Astrocyte (in vitro differentiated cells and primary cell): ENCODE measurements around the gene UNC5A. TPM values are rescaled to one million over a fixed set of nuclear protein-coding genes. Genes with fewer than 3 reads are reported as not detected.

Source experiments
- DNase-seq: peaks from one replicate; pipeline ENCODE4 v3.0.0-alpha.2; 2010; ENCODE audit warnings: low read depth
- FAIRE-seq: peaks from 2 replicates; lab custom pipeline; 2011; peaks lifted over from hg19 to GRCh38; lab: Jason Lieb, UNC
- H2AFZ ChIP-seq: 2 replicates; pipeline ENCODE4 v1.6.0; 2012; ENCODE audit warnings: low read depth, low read length, inconsistent platforms
- H3K27ac ChIP-seq: 2 replicates; pipeline ENCODE4 v1.5.1; 2011; ENCODE audit warnings: low read depth, low read length, inconsistent platforms
- H3K27me3 ChIP-seq: 2 replicates; pipeline ENCODE4 v1.6.0; 2011; ENCODE audit warnings: low read length, inconsistent platforms; ENCODE audit not compliant: insufficient read depth
- H3K36me3 ChIP-seq: 2 replicates; pipeline ENCODE4 v1.5.1; 2011; ENCODE audit warnings: low read length, inconsistent platforms; ENCODE audit not compliant: insufficient read depth
- H3K4me1 ChIP-seq: 2 replicates; pipeline ENCODE4 v1.5.1; 2011; ENCODE audit warnings: low read length, inconsistent platforms; ENCODE audit not compliant: insufficient read depth
- H3K4me2 ChIP-seq: 2 replicates; pipeline ENCODE4 v1.6.0; 2012; ENCODE audit warnings: low read length, inconsistent platforms
- H3K4me3 ChIP-seq: 2 replicates; pipeline ENCODE4 v1.5.1; 2011; ENCODE audit warnings: low read depth, mild to moderate bottlenecking, low read length, inconsistent platforms; ENCODE audit not compliant: insufficient read depth
- H3K79me2 ChIP-seq: 2 replicates; pipeline ENCODE4 v1.6.0; 2012; ENCODE audit warnings: mild to moderate bottlenecking, low read length, inconsistent platforms; ENCODE audit not compliant: insufficient read depth
- H3K9ac ChIP-seq: 2 replicates; pipeline ENCODE4 v1.6.0; 2012; ENCODE audit warnings: mild to moderate bottlenecking, low read length, inconsistent platforms
- H3K9me3 ChIP-seq: 2 replicates; pipeline ENCODE4 v1.5.1; 2012; ENCODE audit warnings: low read depth, mild to moderate bottlenecking, low read length, inconsistent platforms; ENCODE audit not compliant: insufficient read depth
- H4K20me1 ChIP-seq: 2 replicates; pipeline ENCODE4 v1.6.0; 2012; ENCODE audit warnings: low read length, inconsistent platforms; ENCODE audit not compliant: insufficient read depth
- H3K27ac Mint-ChIP-seq: one replicate; pipeline ENCODE4 v1.8.0; 2021; ENCODE audit warnings: mild to moderate bottlenecking, mixed read lengths; ENCODE audit not compliant: unreplicated experiment
- H3K27me3 Mint-ChIP-seq: one replicate; pipeline ENCODE4 v1.8.0; 2021; ENCODE audit warnings: low read depth, mixed read lengths; ENCODE audit not compliant: unreplicated experiment
- H3K36me3 Mint-ChIP-seq: one replicate; pipeline ENCODE4 v1.8.0; 2021; ENCODE audit warnings: low read depth, mixed read lengths; ENCODE audit not compliant: unreplicated experiment
- H3K4me1 Mint-ChIP-seq: one replicate; pipeline ENCODE4 v1.8.0; 2021; ENCODE audit warnings: low read depth, mixed read lengths; ENCODE audit not compliant: unreplicated experiment
- H3K4me3 Mint-ChIP-seq: one replicate; pipeline ENCODE4 v1.8.0; 2021; ENCODE audit warnings: mild to moderate bottlenecking, moderate library complexity, mixed read lengths; ENCODE audit not compliant: unreplicated experiment
- H3K9me3 Mint-ChIP-seq: one replicate; pipeline ENCODE4 v1.8.0; 2021; ENCODE audit warnings: mild to moderate bottlenecking, mixed read lengths; ENCODE audit not compliant: unreplicated experiment
- EZH2 ChIP-seq: IDR thresholded peaks from 2 replicates; pipeline ENCODE4 v1.6.1; 2012; ENCODE audit warnings: mild to moderate bottlenecking, low read length, inconsistent platforms; ENCODE audit not compliant: insufficient read depth
- total RNA-seq: library from RNA; stranded (reverse); gene quantifications from 2 replicates; pipeline ENCODE4 v1.2.1, GENCODE V29; 2021
- TF ChIP-seq, protein P1 (sequence below): IDR thresholded peaks from 2 replicates; pipeline ENCODE4 v1.5.1; 2011; ENCODE audit warnings: low read depth, mild to moderate bottlenecking, inconsistent platforms, low read length, moderate library complexity; ENCODE audit not compliant: insufficient read depth

UNC5A gene
- total RNA-seq, 1 donor from 2014 or later = 0.70 TPM

GRCh38 chr5:176884571-176884890 lies 74.2 kb downstream of the UNC5A start:
- no peak overlapping the region for H3K4me2 ChIP-seq
- Mint-ChIP-seq H3K27ac (peak overlapping the region; percentile 6), H3K36me3 (no peaks in the 10 kb centered on the region), H3K9me3 (no peaks in the 10 kb centered on the region), H3K4me1 (peaks cover 14% of the 10 kb centered on the region), H3K4me3 (no peak overlapping the region), H3K27me3 (peaks cover 45% of the 10 kb centered on the region)
- no peaks in the 10 kb centered on the region for H3K36me3 ChIP-seq
- H3K9me3 ChIP-seq = no peaks in the 10 kb centered on the region
- FAIRE-seq (no peak), DNase-seq (no peak)
- H3K4me1 ChIP-seq = no peaks in the 10 kb centered on the region
- H4K20me1 ChIP-seq = no peaks in the 10 kb centered on the region
- TF ChIP-seq EZH2 = no peak
- TF ChIP-seq, protein P1, sequence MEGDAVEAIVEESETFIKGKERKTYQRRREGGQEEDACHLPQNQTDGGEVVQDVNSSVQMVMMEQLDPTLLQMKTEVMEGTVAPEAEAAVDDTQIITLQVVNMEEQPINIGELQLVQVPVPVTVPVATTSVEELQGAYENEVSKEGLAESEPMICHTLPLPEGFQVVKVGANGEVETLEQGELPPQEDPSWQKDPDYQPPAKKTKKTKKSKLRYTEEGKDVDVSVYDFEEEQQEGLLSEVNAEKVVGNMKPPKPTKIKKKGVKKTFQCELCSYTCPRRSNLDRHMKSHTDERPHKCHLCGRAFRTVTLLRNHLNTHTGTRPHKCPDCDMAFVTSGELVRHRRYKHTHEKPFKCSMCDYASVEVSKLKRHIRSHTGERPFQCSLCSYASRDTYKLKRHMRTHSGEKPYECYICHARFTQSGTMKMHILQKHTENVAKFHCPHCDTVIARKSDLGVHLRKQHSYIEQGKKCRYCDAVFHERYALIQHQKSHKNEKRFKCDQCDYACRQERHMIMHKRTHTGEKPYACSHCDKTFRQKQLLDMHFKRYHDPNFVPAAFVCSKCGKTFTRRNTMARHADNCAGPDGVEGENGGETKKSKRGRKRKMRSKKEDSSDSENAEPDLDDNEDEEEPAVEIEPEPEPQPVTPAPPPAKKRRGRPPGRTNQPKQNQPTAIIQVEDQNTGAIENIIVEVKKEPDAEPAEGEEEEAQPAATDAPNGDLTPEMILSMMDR = no peak
- H3K9ac ChIP-seq = no peak overlapping the region
- no peak overlapping the region for H2AFZ ChIP-seq
- H3K4me3 ChIP-seq = no peak overlapping the region
- H3K27ac ChIP-seq = no peak overlapping the region
- no peaks in the 10 kb centered on the region for H3K79me2 ChIP-seq
- H3K27me3 ChIP-seq = peaks cover 7% of the 10 kb centered on the region

- peaks cover 7% of the 10 kb centered on the region for H3K27me3 ChIP-seq
These were observed 76.2 kb downstream of the UNC5A start for GRCh38 chr5:176886336-176887251.

More at GRCh38 chr5:176886336-176887251, 76.2 kb downstream of the UNC5A start:
- Mint-ChIP-seq H3K9me3 (peaks cover 5% of the 10 kb centered on the region), H3K4me1 (peaks cover 14% of the 10 kb centered on the region), H3K4me3 (peak overlapping the region; percentile 21), H3K27me3 (peaks cover 58% of the 10 kb centered on the region), H3K27ac (no peak overlapping the region), H3K36me3 (peaks cover 3% of the 10 kb centered on the region)
- H4K20me1 ChIP-seq = no peaks in the 10 kb centered on the region
- H3K27ac ChIP-seq = no peak overlapping the region
- H3K36me3 ChIP-seq = no peaks in the 10 kb centered on the region
- no peaks in the 10 kb centered on the region for H3K9me3 ChIP-seq
- H3K4me3 ChIP-seq = no peak overlapping the region
- no peak overlapping the region for H3K4me2 ChIP-seq
- no peak overlapping the region for H2AFZ ChIP-seq
- TF ChIP-seq, protein P1 = no peak
- TF ChIP-seq EZH2 = no peak
- H3K79me2 ChIP-seq = no peaks in the 10 kb centered on the region
- no peak for FAIRE-seq
- DNase-seq = no peak
- no peak overlapping the region for H3K9ac ChIP-seq
- no peaks in the 10 kb centered on the region for H3K4me1 ChIP-seq
